B cell (primary cell): ENCODE measurements around the gene FTO. TPM values are rescaled to one million over a fixed set of nuclear protein-coding genes. Genes with fewer than 3 reads are reported as not detected.

Experiments
- ATAC-seq: fragments of 200-7000 bp; cut with Tn5 transposase; one replicate; pipeline ENCODE4 v1.10.0; 2021; ENCODE audit warnings: low read depth, mild to moderate bottlenecking, moderate number of reproducible peaks, moderate library complexity
- CTCF ChIA-PET: fragments of 350-600 bp; sonication (Branson Sonifier 250); formaldehyde crosslinking; loops from one replicate; lab custom pipeline; 2021; ENCODE audit warnings: antibody characterized with exemption, inconsistent platforms; lab: Charles Lee
- POLR2A ChIA-PET: fragments of 350-600 bp; sonication (Branson Sonifier 250); formaldehyde crosslinking; loops from one replicate; lab custom pipeline; 2021; ENCODE audit warnings: antibody characterized with exemption; lab: Charles Lee
- DNase-seq: peaks from one replicate; pipeline ENCODE4 v3.0.0; 2013
- H2AFZ ChIP-seq: 2 replicates; pipeline ENCODE4 v1.6.1; 2012; ENCODE audit warnings: mild to moderate bottlenecking, low read depth, low read length; ENCODE audit not compliant: insufficient read depth, poor library complexity, severe bottlenecking
- H3K27ac ChIP-seq, 2 donors: 1 replicate in 1 of 2; 2 replicates in 1 of 2; pipeline ENCODE4 v1.5.1; 2012 to 2013; ENCODE audit warnings: low read length in 2 of 2, mild to moderate bottlenecking in 2 of 2, moderate library complexity in 1 of 2
- H3K27me3 ChIP-seq, 4 experiments: fragments of 200-600 bp in 1 of 4; sonication (generic) in 1 of 4; replicated peaks in 1 of 4; 1 replicate in 2 of 4; 2 replicates in 2 of 4; pipeline versions ENCODE4 v1.6.1 to v1.7.0; 2013 to 2016; ENCODE audit warnings: low read length in 3 of 4, mild to moderate bottlenecking in 2 of 4, mixed read lengths in 1 of 4, moderate library complexity in 1 of 4; ENCODE audit not compliant: insufficient read depth in 4 of 4, control insufficient read depth in 3 of 4; ENCODE audit errors: control extremely low read depth in 1 of 4
- H3K36me3 ChIP-seq, 2 experiments: replicated peaks in 1 of 2; 1 replicate in 1 of 2; 2 replicates in 1 of 2; pipeline versions ENCODE4 v1.6.1 to v1.7.1; 2013; ENCODE audit warnings: low read length in 1 of 2; ENCODE audit not compliant: insufficient read depth in 2 of 2, control insufficient read depth in 1 of 2; ENCODE audit errors: control extremely low read depth in 1 of 2, extremely low read depth in 1 of 2
- H3K4me1 ChIP-seq, 2 donors: fragments of 200-600 bp in 1 of 2; sonication (generic) in 1 of 2; 1 replicate in 1 of 2; 2 replicates in 1 of 2; pipeline versions ENCODE4 v1.5.1 to v1.6.1; 2013 to 2017; ENCODE audit warnings: low read length in 2 of 2; ENCODE audit not compliant: control insufficient read depth in 2 of 2, insufficient read depth in 2 of 2
- H3K4me2 ChIP-seq: replicated peaks from 2 replicates; pipeline ENCODE3; 2012; ENCODE audit warnings: mild to moderate bottlenecking, low read depth, low read length; ENCODE audit not compliant: poor library complexity, severe bottlenecking
- H3K4me3 ChIP-seq, 5 experiments: fragments of 200-600 bp in 1 of 5; sonication (generic) in 1 of 5; 1 replicate in 3 of 5; 2 replicates in 2 of 5; pipeline versions ENCODE4 v1.5.1 to v1.7.0; 2011 to 2016; ENCODE audit warnings: low read length in 4 of 5, mild to moderate bottlenecking in 4 of 5, low read depth in 2 of 5, control low read depth in 1 of 5, moderate library complexity in 1 of 5; ENCODE audit not compliant: insufficient read depth in 1 of 5; ENCODE audit errors: control extremely low read depth in 1 of 5, extremely low read depth in 1 of 5
- H3K79me2 ChIP-seq: fragments of 200-600 bp; sonication (generic); one replicate; pipeline ENCODE4 v1.6.0; 2016; ENCODE audit warnings: low read length; ENCODE audit not compliant: control insufficient read depth, insufficient read depth
- H3K9ac ChIP-seq: fragments of 200-600 bp; sonication (generic); 2 replicates; pipeline ENCODE4 v1.6.1; 2017; ENCODE audit warnings: mild to moderate bottlenecking, low read length, moderate library complexity
- H3K9me3 ChIP-seq, 3 donors: one replicate each; pipeline versions ENCODE4 v1.6.1 to v1.7.1; 2013; ENCODE audit warnings: low read length in 2 of 3; ENCODE audit not compliant: control insufficient read depth in 2 of 3, insufficient read depth in 1 of 3; ENCODE audit errors: control extremely low read depth in 1 of 3
- H4K20me1 ChIP-seq: 2 replicates; pipeline ENCODE4 v1.6.0; 2012; ENCODE audit warnings: mild to moderate bottlenecking, low read length; ENCODE audit not compliant: insufficient read depth, control insufficient read depth, poor library complexity, severe bottlenecking
- H3K27ac Mint-ChIP-seq: one replicate; pipeline ENCODE4 v1.8.0; 2021; ENCODE audit warnings: mixed read lengths
- H3K27me3 Mint-ChIP-seq: one replicate; pipeline ENCODE4 v1.8.0; 2021; ENCODE audit warnings: mixed read lengths
- H3K4me1 Mint-ChIP-seq: one replicate; pipeline ENCODE4 v1.8.0; 2021; ENCODE audit warnings: mixed read lengths
- H3K4me3 Mint-ChIP-seq: one replicate; pipeline ENCODE4 v1.8.0; 2021; ENCODE audit warnings: mixed read lengths
- H3K9me3 Mint-ChIP-seq: one replicate; pipeline ENCODE4 v1.8.0; 2022; ENCODE audit warnings: mixed read lengths; ENCODE audit not compliant: insufficient read depth
- EZH2 ChIP-seq: IDR thresholded peaks from 2 replicates; pipeline ENCODE4 v1.6.1; 2012; ENCODE audit warnings: borderline replicate concordance, low read depth, mild to moderate bottlenecking, moderate library complexity, low read length; ENCODE audit not compliant: insufficient read depth, poor library complexity, severe bottlenecking
- WGBS: methylation state at CpG from one replicate; pipeline ENCODE4 v1.1.5; 2013; ENCODE audit warnings: missing lambda C conversion rate; ENCODE audit not compliant: insufficient coverage; 5-methylcytosine and 5-hydroxymethylcytosine counted together
- intact Hi-C: fragments of 100-400 bp; cut with micrococcal nuclease; formaldehyde crosslinking; loops from one replicate; pipeline ENCODE4 v1.10.0; 2022
- polyA plus RNA-seq: library from polyadenylated mRNA; depleted of rRNA; stranded (reverse); fragments of >200 nt; gene quantifications from 2 replicates; pipeline ENCODE4 v1.2.3, GENCODE V29; 2012
- total RNA-seq, 2 donors: library from RNA; stranded (reverse); fragments of 120-200 nt in 1 of 2; gene quantifications; 1 replicate in 1 of 2; 2 replicates in 1 of 2; pipeline versions ENCODE4 v1.2.3 to v1.2.4, GENCODE V29; 2013 to 2022
- TF ChIP-seq, protein P1 (sequence below): fragments of 200-600 bp; IDR thresholded peaks from one replicate; pipeline ENCODE4 v1.8.0; 2022; ENCODE audit warnings: antibody characterized with exemption, mild to moderate bottlenecking

The FTO gene
- total and polyA plus RNA-seq, 2 donors (not counting 1 experiment from before 2014, with no cell fraction given) = 26.5 to 68.5 TPM

DNA sequence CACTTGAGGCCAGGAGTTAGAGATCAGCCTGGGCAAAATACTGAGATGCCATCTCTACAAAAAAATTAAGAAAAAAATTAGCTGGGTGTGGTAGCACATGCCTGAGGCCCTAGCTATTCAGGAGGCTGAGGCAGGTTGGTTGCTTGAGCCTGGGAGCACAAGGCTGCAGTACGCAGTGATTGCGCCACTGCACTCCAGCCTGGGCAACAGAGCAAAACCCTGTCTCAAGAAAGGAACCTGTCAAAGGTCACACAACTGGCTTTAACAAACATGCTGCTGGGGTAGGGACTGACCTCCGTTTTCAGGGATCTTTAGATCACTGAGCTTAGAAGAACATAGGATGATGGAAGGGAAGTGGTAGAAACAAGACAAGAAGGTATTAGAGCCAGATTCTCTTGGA is 487.6 kb downstream of the FTO start:
- H4K20me1 ChIP-seq = no peaks in the 10 kb centered on the region
- Mint-ChIP-seq H3K4me1 (no peaks in the 10 kb centered on the region), H3K27me3 (peaks cover 21% of the 10 kb centered on the region), H3K27ac (no peak overlapping the region), H3K4me3 (no peak overlapping the region), H3K9me3 (peaks cover 8% of the 10 kb centered on the region)
- 93% methylated on average over 3 of the region's 3 CpGs for WGBS
- H3K9me3 ChIP-seq = peaks cover 0 to 22% (median 0%) of the 10 kb centered on the region in 3 donors
- intact Hi-C loops = no loop called here
- H3K27me3 ChIP-seq = no peaks in the 10 kb centered on the region
- no peak overlapping the region for H2AFZ ChIP-seq
- H3K79me2 ChIP-seq = no peaks in the 10 kb centered on the region
- TF ChIP-seq, protein P1, sequence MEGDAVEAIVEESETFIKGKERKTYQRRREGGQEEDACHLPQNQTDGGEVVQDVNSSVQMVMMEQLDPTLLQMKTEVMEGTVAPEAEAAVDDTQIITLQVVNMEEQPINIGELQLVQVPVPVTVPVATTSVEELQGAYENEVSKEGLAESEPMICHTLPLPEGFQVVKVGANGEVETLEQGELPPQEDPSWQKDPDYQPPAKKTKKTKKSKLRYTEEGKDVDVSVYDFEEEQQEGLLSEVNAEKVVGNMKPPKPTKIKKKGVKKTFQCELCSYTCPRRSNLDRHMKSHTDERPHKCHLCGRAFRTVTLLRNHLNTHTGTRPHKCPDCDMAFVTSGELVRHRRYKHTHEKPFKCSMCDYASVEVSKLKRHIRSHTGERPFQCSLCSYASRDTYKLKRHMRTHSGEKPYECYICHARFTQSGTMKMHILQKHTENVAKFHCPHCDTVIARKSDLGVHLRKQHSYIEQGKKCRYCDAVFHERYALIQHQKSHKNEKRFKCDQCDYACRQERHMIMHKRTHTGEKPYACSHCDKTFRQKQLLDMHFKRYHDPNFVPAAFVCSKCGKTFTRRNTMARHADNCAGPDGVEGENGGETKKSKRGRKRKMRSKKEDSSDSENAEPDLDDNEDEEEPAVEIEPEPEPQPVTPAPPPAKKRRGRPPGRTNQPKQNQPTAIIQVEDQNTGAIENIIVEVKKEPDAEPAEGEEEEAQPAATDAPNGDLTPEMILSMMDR = no peak
- TF ChIP-seq EZH2 = no peak
- ChIA-PET POLR2A (no interaction called here), CTCF (no interaction called here)
- no peak overlapping the region for H3K9ac ChIP-seq
- H3K4me2 ChIP-seq = no peak overlapping the region
- DNase-seq (no peak), ATAC-seq (no peak)
- H3K4me3 ChIP-seq = no peak overlapping the region
- H3K4me1 ChIP-seq = no peaks in the 10 kb centered on the region
- H3K27ac ChIP-seq = no peak overlapping the region
- H3K36me3 ChIP-seq = no peaks in the 10 kb centered on the region

DNA sequence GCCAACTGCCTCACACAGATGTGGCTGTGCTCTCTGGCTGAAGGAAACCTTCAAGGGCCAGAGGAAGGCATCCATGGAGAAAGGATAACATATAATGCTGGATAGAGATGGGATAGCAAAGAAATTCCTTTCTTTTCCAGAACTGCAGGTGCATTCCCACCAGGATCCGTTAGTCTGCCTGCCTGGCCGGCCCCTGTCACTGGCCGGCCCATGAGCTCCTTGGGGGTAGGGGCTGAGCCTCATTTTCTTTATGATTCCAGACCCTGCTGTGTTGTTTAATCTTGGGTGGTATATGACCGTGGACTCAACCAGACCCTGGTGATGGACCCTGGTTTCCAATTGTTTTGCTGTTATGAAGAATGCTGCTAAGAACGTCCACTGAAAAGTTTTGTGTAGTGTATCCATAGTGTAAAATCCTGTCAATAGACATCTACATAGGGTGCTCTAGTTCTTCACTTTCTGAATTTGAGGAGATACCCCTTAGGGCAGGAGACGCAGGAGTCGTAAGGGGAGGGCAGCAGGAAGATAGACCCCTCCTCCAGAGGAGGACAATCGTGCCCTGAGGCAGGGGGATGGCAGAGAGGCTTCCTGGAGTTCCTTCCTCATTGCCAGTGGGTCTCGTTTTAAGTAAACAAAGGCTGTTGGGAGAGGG is 489.2 kb downstream of the FTO start:
- WGBS = 72% methylated on average over 8 of the region's 9 CpGs
- Histone ChIP-seq H3K27ac (no peak overlapping the region), H3K79me2 (no peaks in the 10 kb centered on the region), H2AFZ (no peak overlapping the region), H3K9ac (no peak overlapping the region), H4K20me1 (no peaks in the 10 kb centered on the region), H3K4me3 (no peak overlapping the region), H3K9me3 (peaks cover 0 to 22% (median 0%) of the 10 kb centered on the region in 3 donors), H3K4me2 (no peak overlapping the region), H3K4me1 (no peaks in the 10 kb centered on the region), H3K27me3 (no peaks in the 10 kb centered on the region), H3K36me3 (no peaks in the 10 kb centered on the region)
- H3K4me3 Mint-ChIP-seq = no peak overlapping the region
- peaks cover 7% of the 10 kb centered on the region for H3K9me3 Mint-ChIP-seq
- ChIA-PET CTCF (no interaction called here), POLR2A (no interaction called here)
- peaks cover 13% of the 10 kb centered on the region for H3K27me3 Mint-ChIP-seq
- no peak for DNase-seq
- no peak for TF ChIP-seq EZH2
- TF ChIP-seq, protein P1 = no peak
- H3K4me1 Mint-ChIP-seq = no peaks in the 10 kb centered on the region
- intact Hi-C loops = no loop called here
- H3K27ac Mint-ChIP-seq = no peak overlapping the region
- no peak for ATAC-seq
